Esophagus muscularis mucosa (tissue), 3 donors: ENCODE measurements around the gene SH3PXD2A.

ENCODE experiments used
- POLR2A ChIP-seq: fragments of 450-650 bp; IDR thresholded peaks from one replicate; pipeline ENCODE4 v1.6.1; 2017; ENCODE audit warnings: antibody characterized with exemption, moderate library complexity, mild to moderate bottlenecking, low read depth
- POLR2AphosphoS5 ChIP-seq, 2 donors: sonication (generic); formaldehyde crosslinking; IDR thresholded peaks; one replicate each; pipeline ENCODE4 v1.6.1; 2017; ENCODE audit warnings: antibody characterized with exemption in 2 of 2
- TF ChIP-seq, protein P1 (sequence below), 3 experiments: fragments of 200-600 bp in 2 of 3; fragments of 450-650 bp in 1 of 3; sonication (generic) in 2 of 3; IDR thresholded peaks; one replicate each; pipeline ENCODE4 v1.5.1; 2017 to 2019; ENCODE audit warnings: antibody characterized with exemption in 3 of 3, mild to moderate bottlenecking in 2 of 3, moderate library complexity in 1 of 3

DNA sequence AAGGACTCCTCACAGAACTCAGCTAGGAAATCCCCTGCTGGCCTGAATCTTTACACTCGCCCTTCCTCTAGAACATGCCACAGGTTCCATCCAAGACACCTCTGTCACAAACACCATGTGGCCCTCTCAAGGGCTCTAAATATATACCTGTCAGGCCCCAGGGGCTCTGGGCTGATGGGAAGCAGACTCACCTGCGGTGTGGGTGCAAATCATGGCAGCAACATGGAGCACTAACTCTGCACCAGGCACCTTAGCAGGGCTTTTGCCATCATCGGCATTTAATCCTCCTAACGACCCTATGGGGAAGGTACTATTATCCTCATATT is 17.3 kb downstream of the SH3PXD2A start:
- TF ChIP-seq, protein P1, sequence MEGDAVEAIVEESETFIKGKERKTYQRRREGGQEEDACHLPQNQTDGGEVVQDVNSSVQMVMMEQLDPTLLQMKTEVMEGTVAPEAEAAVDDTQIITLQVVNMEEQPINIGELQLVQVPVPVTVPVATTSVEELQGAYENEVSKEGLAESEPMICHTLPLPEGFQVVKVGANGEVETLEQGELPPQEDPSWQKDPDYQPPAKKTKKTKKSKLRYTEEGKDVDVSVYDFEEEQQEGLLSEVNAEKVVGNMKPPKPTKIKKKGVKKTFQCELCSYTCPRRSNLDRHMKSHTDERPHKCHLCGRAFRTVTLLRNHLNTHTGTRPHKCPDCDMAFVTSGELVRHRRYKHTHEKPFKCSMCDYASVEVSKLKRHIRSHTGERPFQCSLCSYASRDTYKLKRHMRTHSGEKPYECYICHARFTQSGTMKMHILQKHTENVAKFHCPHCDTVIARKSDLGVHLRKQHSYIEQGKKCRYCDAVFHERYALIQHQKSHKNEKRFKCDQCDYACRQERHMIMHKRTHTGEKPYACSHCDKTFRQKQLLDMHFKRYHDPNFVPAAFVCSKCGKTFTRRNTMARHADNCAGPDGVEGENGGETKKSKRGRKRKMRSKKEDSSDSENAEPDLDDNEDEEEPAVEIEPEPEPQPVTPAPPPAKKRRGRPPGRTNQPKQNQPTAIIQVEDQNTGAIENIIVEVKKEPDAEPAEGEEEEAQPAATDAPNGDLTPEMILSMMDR (IDR thresholded peaks at IDR 0.05) = no peak
- TF ChIP-seq POLR2AphosphoS5 (IDR thresholded peaks at IDR 0.05) (no peak), POLR2A (no peak)
